HepG2 (cell line): ENCODE measurements around the gene IZUMO4. TPM values are rescaled to one million over a fixed set of nuclear protein-coding genes. Genes with fewer than 3 reads are reported as not detected.

Experiments used
- CREB1 ChIP-seq, 2 experiments: fragments of 450-650 bp in 1 of 2; IDR thresholded peaks; 2 replicates each; pipeline ENCODE4 v1.6.1; 2016 to 2017; ENCODE audit warnings: control low read depth in 1 of 2, mild to moderate bottlenecking in 1 of 2, missing compliant biosample characterization in 1 of 2, missing genetic modification characterization in 1 of 2
- EED ChIP-seq: sonication (generic); formaldehyde crosslinking; IDR thresholded peaks from 2 replicates; pipeline ENCODE4 v1.5.0; 2020; ENCODE audit warnings: mild to moderate bottlenecking, missing genetic modification reagents
- ELF4 ChIP-seq: sonication (generic); formaldehyde crosslinking; IDR thresholded peaks from 2 replicates; pipeline ENCODE4 v1.5.0; 2020; ENCODE audit warnings: missing genetic modification reagents, mild to moderate bottlenecking, moderate library complexity, borderline replicate concordance
- EP300 ChIP-seq, 3 experiments: sonication (generic) in 1 of 3; formaldehyde crosslinking in 1 of 3; IDR thresholded peaks; 2 replicates each; pipeline versions ENCODE4 v1.5.1 to v1.6.1; 2011 to 2020; ENCODE audit warnings: low read depth in 2 of 3, low read length in 2 of 3, borderline replicate concordance in 1 of 3, improper control_type of control experiment in 1 of 3, mild to moderate bottlenecking in 1 of 3, missing genetic modification reagents in 1 of 3, moderate library complexity in 1 of 3
- HES4 ChIP-seq: sonication (generic); formaldehyde crosslinking; IDR thresholded peaks from 2 replicates; pipeline ENCODE4 v1.9.0; 2021; ENCODE audit warnings: mild to moderate bottlenecking, missing genetic modification reagents, borderline replicate concordance
- HMG20B ChIP-seq: conservative IDR thresholded peaks from 2 replicates; pipeline ENCODE4 v1.6.1; 2016; ENCODE audit warnings: missing genetic modification reagents, missing compliant biosample characterization
- HOXA9 ChIP-seq: sonication (generic); formaldehyde crosslinking; IDR thresholded peaks from 2 replicates; pipeline ENCODE4 v1.8.1; 2022; ENCODE audit warnings: missing genetic modification reagents, mild to moderate bottlenecking, moderate library complexity, borderline replicate concordance
- ONECUT2 ChIP-seq: sonication (generic); formaldehyde crosslinking; IDR thresholded peaks from 2 replicates; pipeline ENCODE4 v1.4.0; 2020; ENCODE audit warnings: missing genetic modification reagents
- PPARG ChIP-seq: conservative IDR thresholded peaks from 2 replicates; pipeline ENCODE4 v1.6.1; 2016; ENCODE audit warnings: missing biosample characterization, missing genetic modification reagents
- SNRNP70 ChIP-seq: fragments of 200-400 bp; formaldehyde crosslinking; IDR thresholded peaks from 2 replicates; pipeline ENCODE4 v1.6.1; 2017; ENCODE audit warnings: mild to moderate bottlenecking, low read depth, low read length, moderate library complexity
- TEAD2 ChIP-seq: sonication (generic); formaldehyde crosslinking; IDR thresholded peaks from 2 replicates; pipeline ENCODE4 v1.9.0; 2021; ENCODE audit warnings: missing genetic modification reagents
- ZNF138 ChIP-seq: sonication (generic); formaldehyde crosslinking; IDR thresholded peaks from 2 replicates; pipeline ENCODE4 v1.5.0; 2020; ENCODE audit warnings: mild to moderate bottlenecking, low read depth, missing genetic modification reagents
- ZNF441 ChIP-seq: sonication (generic); formaldehyde crosslinking; IDR thresholded peaks from 2 replicates; pipeline ENCODE4 v1.7.0; 2021; ENCODE audit warnings: missing genetic modification reagents, borderline replicate concordance
- ZNF782 ChIP-seq: sonication (generic); formaldehyde crosslinking; IDR thresholded peaks from 2 replicates; pipeline ENCODE4 v1.4.0; 2020; ENCODE audit warnings: missing genetic modification reagents, mild to moderate bottlenecking, borderline replicate concordance
- polyA plus RNA-seq, 8 experiments: library from polyadenylated mRNA; depleted of rRNA in 3 of 8; stranded (reverse) in 7 of 8; unstranded in 1 of 8; fragments of >200 nt; fragmentation: Illumina TruSeq in 4 of 8; extraction: Trizol in 4 of 8; gene quantifications; 2 replicates each; pipeline versions ENCODE4 v1.2.1 to v1.2.3, GENCODE V29; 2011 to 2016; ENCODE audit warnings: low read depth in 4 of 8, missing spikeins in 1 of 8, mixed read lengths in 1 of 8; ENCODE audit not compliant: insufficient read depth in 1 of 8
- total RNA-seq, 5 experiments: library from RNA; depleted of rRNA; stranded (reverse); fragments of >200 nt; fragmentation: Illumina TruSeq; extraction: Trizol; gene quantifications; 2 replicates each; pipeline ENCODE4 v1.2.3, GENCODE V29; 2016; ENCODE audit warnings: low read depth in 1 of 5
- TF ChIP-seq, protein P1 (sequence below): sonication (generic); formaldehyde crosslinking; IDR thresholded peaks from 2 replicates; pipeline ENCODE4 v1.4.0; 2020; ENCODE audit warnings: missing genetic modification reagents, borderline replicate concordance
- TF ChIP-seq, protein P2 (sequence below): sonication (generic); formaldehyde crosslinking; IDR thresholded peaks from 2 replicates; pipeline ENCODE4 v1.4.0; 2020; ENCODE audit warnings: mild to moderate bottlenecking, missing genetic modification reagents
- TF ChIP-seq, protein P3 (sequence below): sonication (generic); formaldehyde crosslinking; conservative IDR thresholded peaks from 2 replicates; pipeline ENCODE4 v1.8.0; 2022; ENCODE audit warnings: low read depth, missing genetic modification reagents

Gene IZUMO4
- total and polyA plus RNA-seq, 2 of the 13 experiments (the other 11 are each of a cell fraction or from before 2014, with no cell fraction given): 0.77 to 3.9 TPM

DNA sequence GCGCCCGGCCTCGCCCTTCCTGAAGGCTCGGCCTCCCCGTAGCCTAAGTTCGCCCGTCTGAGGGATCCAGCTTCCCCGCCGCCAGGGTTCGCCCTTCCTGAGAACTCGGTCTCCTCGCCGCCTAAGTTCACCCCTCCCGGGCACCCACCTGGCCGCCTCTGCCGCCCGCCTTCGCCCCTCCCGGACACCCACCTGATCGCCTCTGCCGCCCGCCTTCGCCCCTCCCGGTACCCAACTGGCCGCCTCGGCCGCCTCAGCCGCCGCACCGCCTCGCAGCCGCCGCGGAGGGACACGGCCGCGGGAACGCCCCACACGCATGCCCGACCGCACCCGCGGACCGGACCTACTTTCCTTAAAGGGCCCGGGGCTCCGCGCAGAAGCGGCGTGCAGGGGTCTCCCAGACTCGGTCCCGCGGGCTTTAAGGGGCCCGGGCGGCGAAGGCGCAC, 658 bp upstream of the IZUMO4 start, which contains the start of gene MOB3A (continued):
- TF ChIP-seq HMG20B (CRISPR knock-in tag) (no peak), EED (CRISPR knock-in tag) (no peak), ZNF138 (CRISPR knock-in tag) (no peak), ELF4 (CRISPR knock-in tag) (no peak), EP300 (IDR thresholded peaks at IDR 0.05; ENCODE audit: low read depth in 2 of 2, low read length in 2 of 2) (no peak), EP300 (CRISPR knock-in tag; IDR thresholded peaks at IDR 0.05; ENCODE audit: borderline replicate concordance) (peak; percentile 11; the same call in 1 of the 2 replicates), TEAD2 (CRISPR knock-in tag) (no peak), ZNF441 (CRISPR knock-in tag) (peak; percentile 62; the same call in 1 of the 2 replicates), HES4 (CRISPR knock-in tag) (no peak; the same call in 1 of the 2 replicates), PPARG (CRISPR knock-in tag) (no peak; the same call in 1 of the 2 replicates), ONECUT2 (CRISPR knock-in tag) (no peak), CREB1 (IDR thresholded peaks at IDR 0.05) (peak; percentile 1; the same call in 1 of the 2 replicates), CREB1 (CRISPR knock-in tag; IDR thresholded peaks at IDR 0.05) (no peak), ZNF782 (CRISPR knock-in tag) (no peak; the same call in 1 of the 2 replicates), SNRNP70 (no peak), HOXA9 (CRISPR knock-in tag) (no peak)
- TF ChIP-seq, protein P1, sequence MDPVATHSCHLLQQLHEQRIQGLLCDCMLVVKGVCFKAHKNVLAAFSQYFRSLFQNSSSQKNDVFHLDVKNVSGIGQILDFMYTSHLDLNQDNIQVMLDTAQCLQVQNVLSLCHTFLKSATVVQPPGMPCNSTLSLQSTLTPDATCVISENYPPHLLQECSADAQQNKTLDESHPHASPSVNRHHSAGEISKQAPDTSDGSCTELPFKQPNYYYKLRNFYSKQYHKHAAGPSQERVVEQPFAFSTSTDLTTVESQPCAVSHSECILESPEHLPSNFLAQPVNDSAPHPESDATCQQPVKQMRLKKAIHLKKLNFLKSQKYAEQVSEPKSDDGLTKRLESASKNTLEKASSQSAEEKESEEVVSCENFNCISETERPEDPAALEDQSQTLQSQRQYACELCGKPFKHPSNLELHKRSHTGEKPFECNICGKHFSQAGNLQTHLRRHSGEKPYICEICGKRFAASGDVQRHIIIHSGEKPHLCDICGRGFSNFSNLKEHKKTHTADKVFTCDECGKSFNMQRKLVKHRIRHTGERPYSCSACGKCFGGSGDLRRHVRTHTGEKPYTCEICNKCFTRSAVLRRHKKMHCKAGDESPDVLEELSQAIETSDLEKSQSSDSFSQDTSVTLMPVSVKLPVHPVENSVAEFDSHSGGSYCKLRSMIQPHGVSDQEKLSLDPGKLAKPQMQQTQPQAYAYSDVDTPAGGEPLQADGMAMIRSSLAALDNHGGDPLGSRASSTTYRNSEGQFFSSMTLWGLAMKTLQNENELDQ (CRISPR knock-in tag): no peak
- TF ChIP-seq, protein P2, sequence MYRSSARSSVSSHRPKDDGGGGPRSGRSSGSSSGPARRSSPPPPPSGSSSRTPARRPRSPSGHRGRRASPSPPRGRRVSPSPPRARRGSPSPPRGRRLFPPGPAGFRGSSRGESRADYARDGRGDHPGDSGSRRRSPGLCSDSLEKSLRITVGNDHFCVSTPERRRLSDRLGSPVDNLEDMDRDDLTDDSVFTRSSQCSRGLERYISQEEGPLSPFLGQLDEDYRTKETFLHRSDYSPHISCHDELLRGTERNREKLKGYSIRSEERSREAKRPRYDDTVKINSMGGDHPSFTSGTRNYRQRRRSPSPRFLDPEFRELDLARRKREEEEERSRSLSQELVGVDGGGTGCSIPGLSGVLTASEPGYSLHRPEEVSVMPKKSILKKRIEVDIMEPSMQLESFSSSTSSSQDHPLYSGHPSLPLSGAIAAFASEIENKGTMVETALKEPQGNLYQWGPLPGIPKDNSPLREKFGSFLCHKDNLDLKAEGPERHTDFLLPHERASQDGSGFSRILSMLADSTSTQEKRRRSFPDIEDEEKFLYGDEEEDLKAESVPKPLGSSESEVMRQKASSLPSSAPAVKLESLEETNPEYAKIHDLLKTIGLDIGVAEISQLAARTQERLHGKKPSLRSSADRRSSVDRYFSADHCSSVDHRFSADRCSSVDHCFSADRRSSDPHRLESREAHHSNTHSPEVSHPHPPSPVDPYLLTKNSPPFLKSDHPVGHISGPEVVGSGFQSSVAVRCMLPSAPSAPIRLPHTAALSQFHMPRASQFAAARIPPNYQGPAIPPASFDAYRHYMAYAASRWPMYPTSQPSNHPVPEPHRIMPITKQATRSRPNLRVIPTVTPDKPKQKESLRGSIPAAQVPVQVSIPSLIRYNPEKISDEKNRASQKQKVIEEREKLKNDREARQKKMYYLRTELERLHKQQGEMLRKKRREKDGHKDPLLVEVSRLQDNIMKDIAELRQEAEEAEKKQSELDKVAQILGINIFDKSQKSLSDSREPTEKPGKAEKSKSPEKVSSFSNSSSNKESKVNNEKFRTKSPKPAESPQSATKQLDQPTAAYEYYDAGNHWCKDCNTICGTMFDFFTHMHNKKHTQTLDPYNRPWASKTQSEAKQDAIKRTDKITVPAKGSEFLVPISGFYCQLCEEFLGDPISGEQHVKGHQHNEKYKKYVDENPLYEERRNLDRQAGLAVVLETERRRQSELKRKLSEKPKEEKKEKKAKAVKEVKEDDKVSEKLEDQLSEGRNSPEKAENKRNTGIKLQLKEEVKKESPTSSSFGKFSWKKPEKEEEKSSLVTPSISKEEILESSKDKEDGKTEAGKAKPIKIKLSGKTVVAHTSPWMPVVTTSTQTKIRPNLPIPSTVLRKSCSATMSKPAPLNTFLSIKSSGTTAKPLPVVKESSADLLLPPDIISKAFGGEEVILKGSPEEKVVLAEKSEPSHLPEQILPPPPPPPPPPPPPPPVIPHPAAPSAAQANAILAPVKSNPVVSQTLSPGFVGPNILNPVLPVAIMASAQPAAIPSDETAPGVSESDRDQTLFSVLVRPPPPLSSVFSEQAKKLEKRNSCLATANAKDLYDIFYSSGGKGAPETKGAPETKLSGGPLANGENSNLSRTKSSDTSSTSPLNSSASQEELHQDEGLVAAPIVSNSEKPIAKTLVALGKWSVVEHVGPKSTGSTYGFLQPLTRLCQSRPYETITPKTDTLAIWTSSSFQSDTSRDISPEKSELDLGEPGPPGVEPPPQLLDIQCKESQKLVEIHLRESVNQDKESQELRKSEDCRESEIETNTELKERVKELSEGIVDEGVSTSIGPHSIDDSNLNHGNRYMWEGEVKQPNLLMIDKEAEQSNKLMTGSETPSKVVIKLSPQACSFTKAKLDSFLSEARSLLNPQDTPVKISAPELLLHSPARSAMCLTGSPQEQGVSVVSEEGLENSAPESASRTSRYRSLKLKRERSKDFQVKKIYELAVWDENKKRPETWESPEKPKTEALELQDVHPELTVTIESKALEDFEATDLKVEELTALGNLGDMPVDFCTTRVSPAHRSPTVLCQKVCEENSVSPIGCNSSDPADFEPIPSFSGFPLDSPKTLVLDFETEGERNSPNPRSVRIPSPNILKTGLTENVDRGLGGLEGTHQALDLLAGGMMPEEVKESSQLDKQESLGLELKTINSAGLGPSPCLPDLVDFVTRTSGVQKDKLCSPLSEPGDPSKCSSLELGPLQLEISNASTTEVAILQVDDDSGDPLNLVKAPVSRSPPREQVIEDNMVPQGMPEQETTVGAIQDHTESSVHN: 0 out of 2 replicates have a peak, but pooled peaks have one; percentile 52
- TF ChIP-seq, protein P3, sequence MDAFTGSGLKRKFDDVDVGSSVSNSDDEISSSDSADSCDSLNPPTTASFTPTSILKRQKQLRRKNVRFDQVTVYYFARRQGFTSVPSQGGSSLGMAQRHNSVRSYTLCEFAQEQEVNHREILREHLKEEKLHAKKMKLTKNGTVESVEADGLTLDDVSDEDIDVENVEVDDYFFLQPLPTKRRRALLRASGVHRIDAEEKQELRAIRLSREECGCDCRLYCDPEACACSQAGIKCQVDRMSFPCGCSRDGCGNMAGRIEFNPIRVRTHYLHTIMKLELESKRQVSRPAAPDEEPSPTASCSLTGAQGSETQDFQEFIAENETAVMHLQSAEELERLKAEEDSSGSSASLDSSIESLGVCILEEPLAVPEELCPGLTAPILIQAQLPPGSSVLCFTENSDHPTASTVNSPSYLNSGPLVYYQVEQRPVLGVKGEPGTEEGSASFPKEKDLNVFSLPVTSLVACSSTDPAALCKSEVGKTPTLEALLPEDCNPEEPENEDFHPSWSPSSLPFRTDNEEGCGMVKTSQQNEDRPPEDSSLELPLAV (CRISPR knock-in tag): no peak
